CD4-positive, alpha-beta memory T cell (primary cell): ENCODE measurements around the gene OOEP. TPM values are rescaled to one million over a fixed set of nuclear protein-coding genes. Genes with fewer than 3 reads are reported as not detected.

Experiments
- CTCF ChIA-PET: fragments of 350-600 bp; sonication (Branson Sonifier 250); formaldehyde crosslinking; loops from one replicate; lab custom pipeline; 2021; ENCODE audit warnings: inconsistent platforms; ENCODE audit not compliant: partially characterized antibody; lab: Charles Lee
- POLR2A ChIA-PET: fragments of 350-600 bp; sonication (Branson Sonifier 250); formaldehyde crosslinking; loops from one replicate; lab custom pipeline; 2021; ENCODE audit not compliant: partially characterized antibody; lab: Charles Lee
- DNase-seq, 5 donors: peaks; one replicate each; pipeline versions ENCODE4 v3.0.0 to v3.0.0-alpha.2; 2020 to 2022; ENCODE audit warnings: mixed read lengths in 1 of 5
- H3K27ac ChIP-seq: one replicate; pipeline ENCODE4 v1.7.0; 2013; ENCODE audit warnings: low read depth, low read length
- H3K27me3 ChIP-seq: 2 replicates; pipeline ENCODE4 v1.7.0; 2013; ENCODE audit warnings: mild to moderate bottlenecking, low read length, moderate library complexity; ENCODE audit not compliant: insufficient read depth
- H3K36me3 ChIP-seq: 2 replicates; pipeline ENCODE4 v1.7.0; 2013; ENCODE audit warnings: mild to moderate bottlenecking, low read length, moderate library complexity; ENCODE audit not compliant: insufficient read depth
- H3K4me1 ChIP-seq: 2 replicates; pipeline ENCODE4 v1.7.0; 2013; ENCODE audit warnings: mild to moderate bottlenecking, low read length, moderate library complexity; ENCODE audit not compliant: insufficient read depth
- H3K4me3 ChIP-seq, 2 donors: one replicate each; pipeline ENCODE4 v1.7.0; 2013; ENCODE audit warnings: low read length in 2 of 2, mild to moderate bottlenecking in 1 of 2
- H3K9me3 ChIP-seq, 2 donors: one replicate each; pipeline ENCODE4 v1.7.0; 2013; ENCODE audit warnings: low read length in 2 of 2, control low read depth in 1 of 2; ENCODE audit not compliant: control insufficient read depth in 1 of 2
- H3K27ac Mint-ChIP-seq, 7 donors: one replicate each; pipeline ENCODE4 v1.8.0; 2020 to 2021; ENCODE audit warnings: mixed read lengths in 7 of 7, mild to moderate bottlenecking in 6 of 7, inconsistent platforms in 3 of 7, moderate library complexity in 3 of 7
- H3K27me3 Mint-ChIP-seq, 2 donors: one replicate each; pipeline ENCODE4 v1.8.0; 2020 to 2021; ENCODE audit warnings: mixed read lengths in 2 of 2
- H3K36me3 Mint-ChIP-seq, 2 donors: one replicate each; pipeline ENCODE4 v1.8.0; 2020 to 2021; ENCODE audit warnings: mixed read lengths in 2 of 2, inconsistent platforms in 1 of 2, mild to moderate bottlenecking in 1 of 2
- H3K4me1 Mint-ChIP-seq, 4 donors: one replicate each; pipeline ENCODE4 v1.8.0; 2020 to 2021; ENCODE audit warnings: mixed read lengths in 4 of 4, mild to moderate bottlenecking in 1 of 4
- H3K4me3 Mint-ChIP-seq, 8 donors: one replicate each; pipeline ENCODE4 v1.8.0; 2020 to 2021; ENCODE audit warnings: mixed read lengths in 8 of 8, mild to moderate bottlenecking in 7 of 8, moderate library complexity in 6 of 8, inconsistent platforms in 3 of 8
- H3K9me3 Mint-ChIP-seq, 8 donors: one replicate each; pipeline ENCODE4 v1.8.0; 2020 to 2021; ENCODE audit warnings: mixed read lengths in 8 of 8, mild to moderate bottlenecking in 5 of 8, inconsistent platforms in 3 of 8, moderate library complexity in 1 of 8
- intact Hi-C: fragments of 100-400 bp; cut with micrococcal nuclease; formaldehyde crosslinking; loops from one replicate; pipeline ENCODE4 v1.15.1; 2023
- polyA plus RNA-seq, 2 donors: library from polyadenylated mRNA; unstranded; fragments of 300-500 nt; fragmentation: Illumina TruSeq; gene quantifications; one replicate each; pipeline ENCODE4 v1.2.3, GENCODE V29; 2021
- total RNA-seq, 2 experiments: library from RNA; stranded (reverse); gene quantifications; one replicate each; pipeline ENCODE4 v1.2.3, GENCODE V29; 2021

Gene OOEP
- total and polyA plus RNA-seq, 4 experiments from 2014 or later: 0.28 to 1.1 TPM; not detected in 2

DNA sequence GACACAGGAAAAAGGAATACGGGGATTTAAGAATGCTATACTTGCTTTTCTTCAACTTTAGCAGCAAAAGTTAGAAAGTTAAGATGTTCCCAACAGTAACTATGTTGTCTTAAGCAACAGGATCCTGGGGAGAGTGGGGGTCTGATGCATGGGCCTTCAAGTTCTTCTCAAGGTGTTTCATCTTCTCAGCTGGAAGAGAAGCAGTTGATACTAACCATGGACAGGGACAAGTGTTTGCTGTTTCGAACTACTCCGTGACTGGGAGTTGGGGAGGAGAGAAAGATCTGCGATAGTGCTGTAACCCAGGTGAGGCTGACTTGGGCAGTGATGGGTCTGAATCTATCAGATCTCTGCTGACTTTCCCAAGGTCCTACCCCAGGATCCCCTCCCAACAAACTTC, 1.0 kb downstream of the OOEP start:
- H3K27me3 ChIP-seq: no peaks in the 10 kb centered on the region
- no peak for DNase-seq
- no peaks in the 10 kb centered on the region for H3K4me1 ChIP-seq
- intact Hi-C loops: no loop called here
- Mint-ChIP-seq H3K27me3 (no peaks in the 10 kb centered on the region), H3K4me1 (no peaks in the 10 kb centered on the region), H3K36me3 (no peaks in the 10 kb centered on the region), H3K4me3 (no peak overlapping the region), H3K9me3 (peaks cover 0 to 33% (median 8%) of the 10 kb centered on the region in 8 donors), H3K27ac (peak overlapping the region in 1 of 7 donors; percentile 12)
- ChIA-PET CTCF (no interaction called here), POLR2A (no interaction called here)
- no peak overlapping the region for H3K27ac ChIP-seq
- H3K4me3 ChIP-seq: no peak overlapping the region
- peaks cover 0 to 10% of the 10 kb centered on the region in 2 donors for H3K9me3 ChIP-seq
- H3K36me3 ChIP-seq: no peaks in the 10 kb centered on the region

DNA sequence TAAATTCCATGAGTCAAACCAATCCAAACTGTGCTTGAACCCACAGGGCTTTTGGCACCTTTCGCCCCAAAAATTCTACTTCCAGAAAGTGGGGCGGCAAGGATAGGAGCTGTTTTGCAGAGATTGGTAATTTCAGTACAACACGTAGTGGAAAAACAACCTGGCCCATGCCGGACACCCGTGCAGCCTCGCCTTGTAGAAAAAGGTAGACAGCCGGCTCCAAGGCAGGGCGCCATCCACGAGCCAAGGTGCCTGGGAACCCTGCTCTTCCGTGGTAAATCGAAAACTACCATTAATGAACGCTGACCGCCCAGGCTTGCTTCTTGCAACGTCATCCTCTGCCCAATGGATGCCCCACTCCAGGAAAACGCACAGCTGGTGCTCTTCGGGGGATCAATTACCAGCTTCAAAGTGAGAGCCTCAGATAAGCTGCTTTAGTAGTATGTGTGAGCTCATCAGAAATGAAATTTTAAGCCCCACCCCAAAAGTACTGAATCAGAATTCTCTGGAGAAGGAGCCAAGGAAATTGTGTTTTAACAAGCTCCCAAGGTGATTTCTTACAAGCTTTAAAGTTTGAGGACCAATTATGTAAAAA, 1.8 kb downstream of the OOEP start:
- Histone ChIP-seq H3K36me3 (no peaks in the 10 kb centered on the region), H3K9me3 (peaks cover 0 to 10% of the 10 kb centered on the region in 2 donors), H3K4me1 (no peaks in the 10 kb centered on the region), H3K27me3 (no peaks in the 10 kb centered on the region), H3K4me3 (no peak overlapping the region), H3K27ac (no peak overlapping the region)
- no peak for DNase-seq
- POLR2A ChIA-PET: no interaction called here
- Mint-ChIP-seq H3K4me3 (no peak overlapping the region), H3K9me3 (peaks cover 0 to 29% (median 5%) of the 10 kb centered on the region in 8 donors), H3K36me3 (no peaks in the 10 kb centered on the region), H3K27me3 (no peaks in the 10 kb centered on the region), H3K4me1 (no peaks in the 10 kb centered on the region), H3K27ac (no peak overlapping the region)
- CTCF ChIA-PET: no interaction called here
- intact Hi-C loops: no loop called here

DNA sequence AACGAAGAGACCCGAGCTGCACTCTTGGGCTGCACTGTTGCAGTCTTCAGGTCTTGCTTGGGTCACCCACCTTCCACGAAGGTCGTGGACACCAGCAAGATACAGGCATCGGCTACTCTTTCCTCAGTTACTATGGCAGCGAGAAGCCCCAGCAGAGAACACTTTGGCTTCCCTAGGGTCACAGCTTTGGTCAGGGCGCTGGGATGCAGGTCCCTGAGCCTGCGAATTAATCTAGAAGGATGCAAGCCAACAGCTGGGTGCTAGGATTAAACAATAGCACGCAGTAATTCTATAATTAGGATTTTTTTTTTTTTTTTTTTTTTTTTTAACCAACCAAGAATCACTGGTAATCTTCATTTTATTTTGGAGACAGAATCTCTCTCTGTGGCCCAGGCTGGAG, 5.1 kb downstream of the OOEP start:
- Mint-ChIP-seq H3K27me3 (no peaks in the 10 kb centered on the region), H3K4me1 (no peaks in the 10 kb centered on the region), H3K36me3 (no peaks in the 10 kb centered on the region), H3K4me3 (no peak overlapping the region), H3K9me3 (peaks cover 0 to 2% (median 0%) of the 10 kb centered on the region in 8 donors), H3K27ac (peak overlapping the region in 1 of 7 donors; percentile 57)
- DNase-seq: no peak
- no peaks in the 10 kb centered on the region for H3K4me1 ChIP-seq
- H3K9me3 ChIP-seq: no peaks in the 10 kb centered on the region
- no peak overlapping the region for H3K4me3 ChIP-seq
- no peaks in the 10 kb centered on the region for H3K36me3 ChIP-seq
- H3K27ac ChIP-seq: no peak overlapping the region
- ChIA-PET CTCF (interaction anchor here (0.8 kb wide), 1 partner anchor 14 kb away, joined by 3 read pairs; no protein-coding TSS in a partner anchor), POLR2A (no interaction called here)
- H3K27me3 ChIP-seq: no peaks in the 10 kb centered on the region
- intact Hi-C loops: no loop called here

DNA sequence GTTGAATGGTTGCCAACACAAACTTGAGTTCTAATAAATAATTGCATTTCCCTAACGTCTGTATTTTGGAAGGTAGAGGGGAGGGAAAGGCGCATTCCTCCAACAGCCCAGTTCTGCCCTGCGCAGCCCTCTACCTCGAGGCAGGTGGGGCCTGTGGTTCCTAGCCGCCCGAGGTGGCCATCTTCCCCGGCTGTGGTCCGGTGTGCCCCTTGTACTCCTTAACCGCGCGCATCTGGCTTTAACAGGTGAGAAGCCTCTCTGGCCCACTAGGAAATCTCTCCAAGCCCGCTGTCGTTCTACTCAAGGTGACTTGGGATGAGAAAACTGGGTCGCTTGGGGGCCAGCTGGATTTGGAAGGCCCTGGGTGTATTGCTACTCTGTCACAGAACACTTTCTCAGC, 5.6 kb downstream of the OOEP start:
- Mint-ChIP-seq H3K27ac (no peak overlapping the region), H3K4me3 (no peak overlapping the region), H3K36me3 (no peaks in the 10 kb centered on the region), H3K4me1 (no peaks in the 10 kb centered on the region), H3K27me3 (no peaks in the 10 kb centered on the region), H3K9me3 (peaks cover 0 to 2% (median 0%) of the 10 kb centered on the region in 8 donors)
- Histone ChIP-seq H3K27ac (no peak overlapping the region), H3K27me3 (no peaks in the 10 kb centered on the region), H3K4me1 (no peaks in the 10 kb centered on the region), H3K4me3 (no peak overlapping the region), H3K9me3 (no peaks in the 10 kb centered on the region), H3K36me3 (no peaks in the 10 kb centered on the region)
- ChIA-PET POLR2A (no interaction called here), CTCF (no interaction called here)
- intact Hi-C loops: no loop called here
- DNase-seq: no peak

DNA sequence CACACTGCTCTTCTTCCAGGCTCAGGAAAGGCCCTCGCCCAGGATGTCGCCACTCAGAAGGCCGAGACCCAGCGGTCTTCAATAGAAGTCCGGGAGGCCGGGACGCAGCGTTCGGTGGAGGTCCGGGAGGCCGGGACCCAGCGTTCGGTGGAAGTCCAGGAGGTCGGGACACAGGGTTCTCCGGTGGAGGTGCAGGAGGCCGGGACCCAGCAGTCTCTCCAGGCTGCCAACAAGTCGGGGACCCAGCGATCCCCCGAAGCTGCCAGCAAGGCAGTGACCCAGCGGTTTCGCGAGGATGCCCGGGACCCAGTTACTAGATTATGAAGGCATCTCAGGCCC, 6.2 kb downstream of the OOEP start:
- POLR2A ChIA-PET: no interaction called here
- Histone ChIP-seq H3K4me3 (no peak overlapping the region), H3K36me3 (no peaks in the 10 kb centered on the region), H3K27me3 (no peaks in the 10 kb centered on the region), H3K27ac (no peak overlapping the region), H3K9me3 (no peaks in the 10 kb centered on the region), H3K4me1 (no peaks in the 10 kb centered on the region)
- Mint-ChIP-seq H3K27me3 (no peaks in the 10 kb centered on the region), H3K4me3 (no peak overlapping the region), H3K9me3 (peaks cover 0 to 2% (median 0%) of the 10 kb centered on the region in 8 donors), H3K4me1 (no peaks in the 10 kb centered on the region), H3K36me3 (no peaks in the 10 kb centered on the region), H3K27ac (no peak overlapping the region)
- intact Hi-C loops: no loop called here
- DNase-seq: no peak
- CTCF ChIA-PET: no interaction called here

DNA sequence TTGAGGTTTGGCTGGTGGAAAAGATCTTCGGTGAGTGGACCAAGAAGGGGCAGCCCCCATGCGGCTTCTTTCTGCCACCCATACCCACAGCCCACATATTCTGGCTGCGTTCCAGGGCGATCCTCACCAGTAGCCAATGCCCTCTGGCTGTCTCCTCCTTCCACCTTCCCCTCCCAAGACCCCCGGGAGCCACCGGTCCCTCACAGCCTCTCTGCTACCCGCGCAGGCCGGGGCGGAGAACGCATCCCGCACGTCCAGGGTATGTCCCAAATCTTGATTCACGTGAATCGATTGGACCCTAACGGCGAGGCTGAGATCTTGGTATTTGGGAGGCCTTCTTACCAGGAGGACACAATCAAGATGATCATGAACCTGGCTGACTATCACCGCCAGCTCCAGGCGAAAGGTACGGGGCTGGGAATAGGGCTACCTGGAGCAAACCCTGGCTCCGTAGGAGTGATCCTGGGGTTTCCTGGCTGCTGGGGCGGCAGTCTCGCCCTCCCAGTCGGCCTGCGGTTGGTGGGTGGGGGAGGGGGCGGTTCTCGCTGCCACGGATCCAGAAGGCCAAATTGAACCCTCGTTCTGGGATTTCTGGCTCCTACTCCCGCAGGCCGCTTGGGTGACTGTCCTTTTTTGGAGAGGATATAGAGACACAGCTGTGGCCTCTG, 6.7 kb downstream of the OOEP start:
- Mint-ChIP-seq H3K27me3 (no peaks in the 10 kb centered on the region), H3K4me3 (no peak overlapping the region), H3K27ac (no peak overlapping the region), H3K4me1 (no peaks in the 10 kb centered on the region), H3K36me3 (no peaks in the 10 kb centered on the region), H3K9me3 (peaks cover 0 to 2% (median 0%) of the 10 kb centered on the region in 8 donors)
- no peaks in the 10 kb centered on the region for H3K27me3 ChIP-seq
- H3K36me3 ChIP-seq: no peaks in the 10 kb centered on the region
- H3K9me3 ChIP-seq: no peaks in the 10 kb centered on the region
- ChIA-PET POLR2A (no interaction called here), CTCF (no interaction called here)
- intact Hi-C loops: no loop called here
- H3K4me3 ChIP-seq: no peak overlapping the region
- H3K4me1 ChIP-seq: no peaks in the 10 kb centered on the region
- DNase-seq: no peak
- no peak overlapping the region for H3K27ac ChIP-seq

DNA sequence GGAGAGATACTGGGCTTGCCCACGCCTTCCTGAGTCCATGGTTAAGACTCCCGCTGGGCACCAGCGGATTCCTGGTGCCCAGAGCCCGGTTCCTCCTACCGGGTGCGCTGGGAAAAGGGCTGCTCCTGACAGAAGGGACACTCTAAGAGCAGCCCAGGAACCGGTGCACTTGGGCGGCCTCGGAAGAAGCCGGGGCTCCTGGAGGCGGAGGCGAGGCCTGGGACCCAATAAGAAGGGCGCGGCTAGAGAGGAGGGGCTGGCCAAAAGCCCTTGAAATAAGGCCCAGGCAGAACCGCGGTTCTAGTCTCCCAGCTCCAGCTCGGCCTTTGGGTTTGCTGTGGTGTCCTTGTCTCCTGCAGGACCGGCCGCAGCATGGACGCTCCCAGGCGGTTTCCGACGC, 7.3 kb downstream of the OOEP start, which contains the start of gene KHDC3L:
TSS of gene KHDC3L (plus strand) at position 301 of the 400 bp plus-strand sequence. CDS start at position 373, 72 bp downstream.
- Histone ChIP-seq H3K36me3 (no peaks in the 10 kb centered on the region), H3K4me1 (no peaks in the 10 kb centered on the region), H3K9me3 (no peaks in the 10 kb centered on the region), H3K27me3 (no peaks in the 10 kb centered on the region), H3K27ac (no peak within 1 kb of the TSS), H3K4me3 (no peak within 1 kb of the TSS)
- Mint-ChIP-seq H3K27me3 (peaks cover 0 to 2% of the 10 kb centered on the region in 2 donors), H3K27ac (peak within 1 kb of the TSS in 1 of 7 donors; percentile 60), H3K36me3 (no peaks in the 10 kb centered on the region), H3K4me3 (no peak within 1 kb of the TSS), H3K4me1 (no peaks in the 10 kb centered on the region), H3K9me3 (peaks cover 0 to 2% (median 0%) of the 10 kb centered on the region in 8 donors)
- DNase-seq: no peak
- intact Hi-C loops: no loop called here
- CTCF ChIA-PET: no interaction called here
- POLR2A ChIA-PET: no interaction called here
